HG03354 (cell line): ENCODE measurements around the gene MTCL1.

ENCODE experiments used
- ATAC-seq: cut with Tn5 transposase; IDR thresholded peaks from one replicate; pipeline ENCODE4 v1.9.1; 2021; ENCODE audit warnings: mild to moderate bottlenecking; ENCODE audit not compliant: unreplicated experiment, poor library complexity, severe bottlenecking

MTCL1 gene

DNA sequence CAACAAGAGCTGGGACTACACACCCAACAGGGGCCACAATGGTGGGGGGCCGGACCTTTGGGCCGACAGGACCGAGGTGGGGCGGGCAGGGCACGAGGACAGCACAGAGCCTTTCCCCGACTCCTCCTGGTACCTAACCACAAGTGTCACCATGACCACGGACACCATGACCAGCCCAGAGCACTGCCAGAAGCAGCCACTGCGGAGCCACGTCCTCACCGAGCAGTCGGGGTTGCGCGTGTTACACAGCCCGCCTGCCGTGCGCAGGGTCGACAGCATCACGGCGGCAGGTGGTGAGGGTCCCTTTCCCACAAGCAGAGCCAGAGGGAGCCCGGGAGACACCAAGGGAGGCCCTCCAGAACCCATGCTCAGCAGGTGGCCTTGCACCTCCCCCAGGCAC, 119.5 kb downstream of the MTCL1 start:
- ATAC-seq = no peak

DNA sequence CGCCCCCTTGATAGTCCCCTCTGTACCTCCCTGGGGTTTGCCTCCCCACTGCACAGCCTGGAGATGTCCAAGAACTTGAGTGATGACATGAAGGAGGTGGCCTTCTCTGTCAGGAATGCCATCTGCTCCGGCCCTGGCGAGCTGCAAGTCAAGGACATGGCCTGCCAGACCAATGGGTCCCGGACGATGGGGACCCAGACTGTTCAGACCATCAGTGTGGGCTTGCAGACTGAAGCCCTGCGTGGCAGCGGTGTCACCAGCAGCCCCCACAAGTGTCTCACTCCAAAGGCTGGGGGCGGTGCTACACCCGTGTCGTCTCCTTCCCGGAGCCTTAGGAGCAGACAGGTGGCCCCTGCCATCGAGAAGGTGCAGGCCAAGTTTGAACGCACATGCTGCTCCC, 119.9 kb downstream of the MTCL1 start:
- no peak for ATAC-seq

DNA sequence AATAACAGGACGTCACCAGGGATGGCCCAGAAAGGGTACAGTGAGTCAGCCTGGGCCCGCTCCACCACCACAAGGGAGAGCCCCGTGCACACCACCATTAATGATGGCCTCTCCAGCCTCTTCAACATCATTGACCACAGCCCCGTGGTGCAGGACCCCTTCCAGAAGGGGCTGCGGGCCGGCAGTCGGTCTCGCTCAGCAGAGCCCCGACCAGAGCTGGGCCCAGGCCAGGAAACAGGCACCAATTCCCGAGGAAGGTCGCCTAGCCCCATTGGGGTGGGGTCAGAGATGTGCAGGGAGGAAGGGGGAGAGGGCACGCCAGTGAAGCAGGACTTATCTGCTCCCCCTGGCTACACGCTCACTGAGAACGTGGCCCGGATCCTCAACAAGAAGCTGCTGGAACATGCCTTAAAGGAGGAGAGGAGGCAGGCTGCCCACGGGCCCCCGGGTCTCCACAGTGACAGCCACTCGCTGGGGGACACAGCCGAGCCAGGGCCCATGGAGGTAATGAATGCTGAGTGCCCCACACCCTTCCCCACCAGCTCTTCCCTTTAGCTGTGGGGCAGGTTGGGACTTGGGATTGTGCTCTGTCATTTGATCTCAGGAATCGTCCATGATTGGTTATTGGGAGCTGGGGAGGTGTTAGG, 120.5 kb downstream of the MTCL1 start:
- ATAC-seq = no peak

DNA sequence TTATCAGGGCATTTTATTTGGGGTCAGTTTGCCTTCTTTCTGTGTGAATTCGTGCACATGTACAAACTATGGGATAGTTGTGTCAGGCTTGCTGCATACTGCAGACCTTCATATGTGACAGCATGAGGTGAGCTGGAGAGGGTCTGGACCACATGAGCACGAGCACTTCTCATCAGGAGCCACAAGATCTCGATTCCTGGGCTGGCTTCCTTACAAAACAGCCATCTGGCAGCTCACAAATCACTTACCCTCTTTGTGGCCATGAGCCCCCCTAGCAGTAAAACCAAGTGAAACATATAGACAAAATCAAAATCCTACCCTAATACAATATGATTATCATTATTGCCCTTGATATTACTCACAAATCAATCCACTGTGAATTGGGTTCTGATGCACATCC, 121.2 kb downstream of the MTCL1 start:
- ATAC-seq = no peak

DNA sequence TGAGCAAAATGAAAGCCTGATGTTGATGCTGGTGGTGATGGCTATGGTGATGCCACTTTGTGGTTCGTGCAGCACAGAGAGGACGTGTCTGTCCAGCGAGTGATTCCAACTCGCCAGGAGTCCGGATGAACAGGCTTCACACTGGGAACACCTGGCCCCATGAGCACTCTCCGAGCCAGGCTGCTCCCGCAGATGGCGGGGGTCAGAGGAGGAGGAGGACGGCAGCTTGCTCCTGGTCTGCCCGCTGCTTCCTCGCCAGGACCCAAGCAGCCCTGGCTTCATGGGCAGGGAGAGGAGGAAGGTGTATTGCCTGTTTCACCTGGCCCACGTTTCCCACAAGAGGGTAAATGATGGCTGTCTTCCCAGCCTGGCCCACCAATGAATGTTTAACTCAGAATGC, 121.6 kb downstream of the MTCL1 start:
- no peak for ATAC-seq

DNA sequence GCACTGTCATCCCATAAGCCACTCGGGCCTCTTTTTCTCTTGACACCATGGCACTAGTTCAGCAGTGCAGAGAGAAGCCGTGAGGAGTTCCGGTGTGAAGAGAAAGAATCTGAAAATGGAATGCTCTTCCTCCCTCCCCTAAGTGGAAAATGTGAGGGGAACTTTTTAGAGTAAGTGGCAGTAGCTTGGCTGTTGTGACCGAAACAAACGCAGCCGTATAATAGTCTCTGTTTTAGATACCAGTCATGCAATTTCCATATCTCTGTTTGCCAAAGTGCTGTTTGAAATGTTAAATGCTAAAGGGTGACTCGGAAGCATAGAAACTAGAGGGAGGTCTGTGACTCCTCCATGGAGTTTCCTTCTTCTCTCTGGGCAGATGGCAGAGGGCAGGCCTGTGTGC, 122.9 kb downstream of the MTCL1 start:
- ATAC-seq = no peak

DNA sequence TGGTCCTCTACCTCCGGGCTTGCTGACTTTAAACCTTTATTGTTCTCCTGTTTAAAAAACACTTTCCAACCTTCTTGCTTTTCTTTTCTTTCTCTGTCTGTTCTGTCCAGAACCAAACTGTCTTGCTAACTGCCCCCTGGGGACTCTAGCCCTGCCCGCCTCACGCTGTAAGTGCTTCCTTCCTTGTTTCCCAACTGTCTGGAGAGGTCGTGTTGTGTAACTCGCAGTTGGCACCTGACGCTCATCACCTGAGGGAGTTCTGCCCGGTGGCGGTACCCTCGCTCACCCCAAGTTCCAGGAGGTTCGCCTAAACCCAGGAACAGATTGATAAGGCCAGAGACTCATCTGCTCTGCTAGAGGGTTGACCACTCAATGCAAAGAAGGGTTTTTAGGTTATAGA, 123.4 kb downstream of the MTCL1 start:
- ATAC-seq = no peak

DNA sequence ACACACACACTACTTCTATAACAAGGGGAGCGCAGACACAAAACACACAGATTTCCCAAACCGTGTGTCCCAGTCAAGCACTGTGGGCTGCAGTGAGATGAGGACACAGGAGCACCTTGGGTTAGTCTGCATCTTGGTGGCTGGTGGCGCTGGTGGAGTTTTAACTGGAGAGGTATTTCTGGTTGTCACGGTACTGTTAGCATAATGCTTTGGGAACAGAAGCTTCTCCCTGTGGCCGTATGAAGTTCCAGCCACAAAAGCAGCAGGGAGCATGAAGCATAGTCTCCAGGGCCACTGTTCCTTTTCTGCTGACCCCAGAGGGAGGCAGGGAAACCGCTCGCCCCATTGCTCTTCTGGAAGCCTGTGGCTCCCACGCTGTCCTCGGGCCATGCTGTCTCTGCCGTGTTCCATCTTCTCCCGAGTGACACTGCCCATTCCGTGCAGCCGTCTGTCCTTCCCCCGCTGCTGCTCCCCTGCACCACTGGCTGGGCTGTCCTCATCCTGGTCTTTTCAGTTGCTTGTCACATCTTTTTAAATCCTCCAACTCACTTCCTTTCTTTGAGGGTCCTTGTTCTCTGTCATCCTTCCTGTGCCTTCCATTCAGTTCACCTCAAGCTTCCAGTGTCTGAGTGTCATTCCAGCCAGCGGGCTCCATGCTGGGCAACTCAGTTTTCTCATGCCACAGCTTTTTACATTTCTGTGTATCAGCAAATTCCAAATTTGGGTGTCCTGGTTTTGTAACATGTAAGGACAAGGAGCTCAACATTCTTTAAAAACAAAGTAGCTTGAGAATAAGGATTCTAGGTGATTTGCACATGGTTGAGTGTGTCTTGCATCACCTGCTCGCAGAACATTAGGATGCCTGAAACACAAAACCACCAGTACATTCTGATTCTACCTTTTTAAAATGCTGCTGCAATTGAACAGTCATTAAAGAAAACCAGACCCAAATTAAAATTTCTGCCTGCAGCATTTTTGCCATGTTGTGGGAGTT, 125.0 kb downstream of the MTCL1 start:
- ATAC-seq = no peak

DNA sequence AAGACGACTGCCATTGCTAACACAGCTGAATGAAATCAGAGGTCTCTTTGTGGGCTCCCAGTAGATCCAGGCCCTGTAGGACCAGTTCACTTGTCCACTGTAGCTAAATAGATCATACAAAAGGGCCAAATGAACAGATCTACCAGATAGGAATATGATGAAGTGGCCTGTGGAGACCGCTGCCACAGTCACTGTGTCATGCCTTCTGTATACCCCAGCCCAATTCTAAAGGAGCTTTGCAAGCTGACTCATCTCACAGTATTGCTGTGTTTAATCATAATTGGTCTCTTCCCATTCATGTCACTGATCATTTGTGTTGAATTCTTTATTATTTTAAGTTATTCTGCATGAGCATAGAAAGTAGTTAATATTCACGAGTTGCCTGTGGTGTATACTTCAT, 125.8 kb downstream of the MTCL1 start:
- no peak for ATAC-seq

DNA sequence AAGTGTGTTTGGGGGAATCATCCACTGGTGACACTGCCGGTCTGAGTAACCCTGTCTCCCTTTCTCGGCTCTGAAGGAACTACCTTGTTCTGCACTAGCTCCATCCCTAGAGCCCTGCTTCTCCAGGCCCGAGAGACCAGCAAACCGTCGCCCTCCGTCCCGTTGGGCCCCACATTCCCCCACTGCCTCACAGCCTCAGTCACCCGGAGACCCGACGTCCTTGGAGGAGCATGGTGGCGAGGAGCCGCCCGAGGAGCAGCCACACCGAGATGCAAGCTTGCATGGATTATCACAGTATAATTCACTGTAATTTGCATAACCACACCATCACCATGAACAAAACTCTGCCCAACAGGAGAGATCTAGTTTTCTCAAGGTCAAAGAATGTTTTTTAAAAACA, 126.2 kb downstream of the MTCL1 start:
- ATAC-seq = no peak

DNA sequence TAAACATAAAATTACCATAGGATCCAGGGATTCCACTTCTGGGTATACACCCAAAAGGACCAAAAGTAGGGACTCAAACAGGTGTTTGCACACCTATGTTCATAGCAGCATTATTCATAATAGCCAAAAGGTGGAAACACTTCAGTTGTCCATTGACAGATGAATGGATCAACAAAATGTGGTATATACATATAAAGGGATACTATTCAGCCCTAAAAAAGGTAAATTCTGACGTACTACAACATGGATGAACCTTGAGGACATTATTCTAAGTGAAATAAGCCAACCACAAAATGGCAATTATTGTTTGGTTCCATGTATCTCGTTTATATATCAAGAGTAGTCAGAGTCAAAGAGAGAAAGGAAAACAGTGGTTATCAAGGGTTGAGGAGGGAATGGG, 128.1 kb downstream of the MTCL1 start:
- ATAC-seq = no peak

DNA sequence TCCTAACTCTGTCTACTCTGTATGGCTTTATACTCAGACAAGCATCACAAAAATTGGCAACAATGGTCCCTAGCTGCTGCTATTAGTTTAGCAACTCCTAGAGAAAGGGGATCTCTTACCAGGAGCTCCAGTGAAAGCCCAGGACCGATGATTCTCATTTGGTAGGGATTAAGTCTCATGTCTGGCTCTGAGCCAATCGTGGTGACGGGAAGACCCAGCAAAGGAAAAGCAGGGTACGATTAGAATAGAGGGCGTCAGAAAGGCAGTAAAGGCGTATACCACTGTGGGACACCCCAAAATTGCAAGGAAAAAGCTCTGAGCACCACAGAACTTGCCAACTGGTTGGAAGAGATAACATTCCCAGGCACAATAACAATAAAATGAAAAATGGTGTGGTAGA, 129.5 kb downstream of the MTCL1 start:
- ATAC-seq = no peak

DNA sequence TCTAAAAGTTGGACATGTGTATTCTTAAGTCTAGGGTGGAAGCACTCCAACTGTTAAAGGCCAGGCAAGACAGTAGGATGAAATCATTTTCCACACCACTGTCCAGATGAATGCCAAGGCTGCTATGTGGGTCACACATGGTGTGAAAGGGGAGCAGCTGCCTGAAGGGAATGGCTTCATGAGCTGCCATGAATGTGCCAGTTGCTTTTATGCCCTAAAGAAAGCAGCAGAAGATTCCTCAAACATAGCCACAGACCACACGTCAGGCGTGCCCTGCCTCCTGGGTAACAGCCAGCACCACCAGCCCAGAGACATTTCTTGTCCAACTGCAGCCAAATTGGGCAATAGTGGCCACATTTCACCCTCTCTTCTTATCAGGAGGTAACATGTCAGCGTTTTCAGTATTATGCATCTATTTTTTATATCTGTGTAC, 130.2 kb downstream of the MTCL1 start:
- no peak for ATAC-seq

DNA sequence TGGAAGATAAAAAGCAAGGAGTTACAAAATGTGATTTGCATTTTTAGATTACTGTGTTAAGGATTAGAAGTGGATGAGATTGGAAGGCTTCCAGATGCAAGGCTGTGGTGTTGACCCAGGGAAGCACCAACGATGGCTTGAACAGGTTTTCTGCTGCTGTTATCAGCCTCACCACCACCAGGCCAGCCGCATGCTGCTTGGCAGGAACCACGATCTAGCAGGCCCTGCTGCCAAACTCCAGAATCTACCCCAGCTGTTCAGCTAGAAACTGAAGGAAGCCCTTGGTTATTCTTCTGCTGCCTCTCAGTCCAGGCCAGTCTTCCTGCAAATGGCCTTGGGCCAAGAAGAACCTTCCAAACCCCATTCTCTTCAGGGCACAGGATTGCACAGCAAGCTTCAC, 133.9 kb downstream of the MTCL1 start:
- ATAC-seq = no peak

DNA sequence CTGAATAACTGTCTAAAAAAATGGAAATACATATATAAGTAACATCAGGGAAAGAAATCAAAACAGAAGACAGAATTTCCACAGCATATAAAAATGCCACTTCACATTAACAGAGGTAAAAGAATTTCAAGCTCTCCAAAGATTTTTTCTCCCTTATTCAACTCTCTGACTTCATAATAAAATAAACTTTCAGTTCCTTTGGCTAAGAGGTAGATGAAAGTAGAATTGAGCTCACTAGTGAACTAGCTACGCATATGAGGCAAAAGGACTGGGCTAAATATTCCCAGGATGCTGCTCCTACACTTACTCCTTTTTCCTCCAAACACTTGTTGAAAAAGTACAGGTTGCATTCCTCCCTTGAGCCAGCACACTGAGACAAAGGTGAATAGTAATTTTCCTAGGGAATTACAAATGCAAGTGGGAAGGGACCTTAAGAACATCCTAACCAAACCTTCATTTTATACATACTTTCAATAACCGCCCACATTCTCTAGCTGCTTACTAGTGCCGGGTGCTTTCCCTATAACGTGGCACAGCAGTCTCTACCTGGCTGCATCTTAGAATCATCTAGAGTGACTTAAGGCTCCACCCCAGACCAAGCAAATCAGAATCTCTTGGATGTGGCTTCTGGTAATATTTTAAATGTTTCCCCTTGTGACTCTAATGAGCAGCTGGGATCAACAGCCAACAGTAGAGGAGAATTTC, 136.6 kb downstream of the MTCL1 start:
- no peak for ATAC-seq

DNA sequence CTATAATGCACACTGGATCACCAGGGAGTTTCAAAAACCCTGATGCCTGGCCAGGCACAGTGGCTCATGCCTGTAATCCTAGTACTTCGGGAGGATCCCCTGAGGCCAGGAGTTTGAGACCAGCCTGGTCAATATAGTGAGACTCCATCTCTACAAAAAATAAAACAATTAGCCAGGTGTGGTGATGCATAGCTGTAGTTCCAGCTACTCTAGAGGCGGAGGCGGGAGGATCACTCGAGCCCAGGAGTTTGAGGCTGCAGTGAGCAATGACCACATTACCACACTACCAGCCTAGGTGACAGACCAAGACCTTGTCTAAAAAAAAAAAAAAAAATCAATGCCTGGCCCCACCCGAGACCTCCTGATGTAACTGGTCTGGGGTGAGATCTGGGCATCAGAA, 137.2 kb downstream of the MTCL1 start:
- ATAC-seq = no peak

DNA sequence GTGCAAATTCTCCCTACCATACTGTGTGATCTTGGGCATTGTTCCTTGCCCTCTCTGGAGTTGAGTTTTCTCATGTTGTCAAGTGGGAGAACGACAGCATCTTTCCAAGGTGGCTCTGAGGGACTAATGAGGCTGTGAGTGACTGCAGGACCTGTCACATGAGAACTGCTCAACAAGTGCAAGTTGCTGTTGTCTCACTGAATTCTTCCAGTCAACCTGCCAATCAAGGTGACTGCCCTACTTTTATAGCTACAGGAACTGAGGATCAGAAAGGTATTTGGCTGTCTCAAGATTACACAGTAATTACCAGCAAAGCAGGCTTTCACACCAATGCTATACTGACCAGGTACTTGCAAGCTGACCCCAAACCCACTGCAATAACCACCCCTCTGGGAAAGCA, 137.6 kb downstream of the MTCL1 start:
- ATAC-seq = no peak

DNA sequence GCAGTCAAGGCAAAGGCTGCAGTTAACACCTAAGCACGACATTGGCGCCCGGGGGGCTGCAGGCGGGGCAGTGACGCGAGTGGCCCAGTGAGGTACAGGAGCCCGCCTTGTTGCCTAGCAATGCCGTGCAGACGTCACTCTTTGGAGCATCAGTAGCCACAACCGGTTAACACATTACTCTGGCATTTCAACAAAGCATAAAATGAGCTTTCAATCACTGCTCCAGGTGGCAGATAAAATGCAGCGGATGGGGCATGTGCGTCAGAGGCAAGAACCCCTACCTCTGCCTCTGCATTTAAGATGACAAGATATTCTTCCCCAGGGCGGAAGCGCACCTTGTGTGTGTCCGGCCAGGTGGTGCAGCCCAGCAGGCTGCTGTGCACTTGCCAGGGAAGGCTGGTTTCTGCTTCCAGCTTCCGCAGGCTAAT, 139.4 kb downstream of the MTCL1 start:
- no peak for ATAC-seq

DNA sequence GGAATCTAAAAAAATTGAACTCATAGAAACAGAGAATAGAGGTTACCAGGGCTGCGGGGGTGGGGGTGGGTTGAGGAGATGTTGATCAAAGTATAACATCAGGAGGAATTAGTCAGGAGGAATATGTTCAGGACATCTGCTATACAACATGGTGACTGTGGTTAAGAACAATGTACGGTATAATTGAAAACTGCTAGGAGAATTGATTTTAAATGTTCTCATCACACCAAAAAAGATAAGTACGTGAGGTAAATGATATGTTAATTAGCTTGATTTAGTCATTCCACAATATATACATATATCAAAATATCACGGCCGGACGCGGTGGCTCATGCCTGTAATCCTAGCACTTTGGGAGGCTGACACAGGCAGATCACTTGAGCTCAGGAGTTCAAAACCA, 140.2 kb downstream of the MTCL1 start:
- ATAC-seq = no peak

DNA sequence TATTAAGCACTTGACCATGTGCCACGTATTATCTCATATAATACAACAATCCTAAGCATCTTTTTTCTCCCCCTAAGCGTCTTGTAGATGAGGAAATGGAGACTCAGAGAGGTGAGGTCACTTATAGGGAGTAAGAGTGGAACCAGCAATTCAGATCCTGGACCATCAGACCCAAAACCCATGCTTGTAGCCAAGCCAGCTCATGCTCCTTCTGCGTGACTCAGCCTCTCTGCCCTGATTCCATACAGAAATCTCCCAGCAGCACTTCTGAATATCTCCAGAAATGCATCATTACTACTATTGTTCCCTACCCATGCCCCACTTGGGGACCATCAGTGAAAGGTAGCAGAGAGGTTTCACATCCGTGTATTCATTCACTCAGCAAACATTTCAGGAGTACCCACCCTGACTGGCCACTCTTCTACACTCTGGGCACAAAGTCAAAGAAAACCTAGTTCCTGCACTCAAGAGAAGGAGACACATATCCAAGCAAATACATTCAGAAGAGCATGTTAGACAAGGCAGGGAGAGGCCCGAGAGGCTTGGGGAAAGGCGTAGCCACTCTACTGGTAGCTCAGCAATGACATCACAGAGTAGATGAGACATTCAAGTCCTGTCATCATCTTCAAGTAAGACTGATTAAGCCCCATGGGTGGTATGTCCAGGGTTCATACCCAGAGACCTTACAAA, 141.9 kb downstream of the MTCL1 start:
- no peak for ATAC-seq
